Muscle layer of duodenum (tissue), 2 donors: ENCODE measurements around the gene TIMM50.
"Not testable (repeated sequence)": the region's sequence is repeated elsewhere in the genome, so short reads cannot be mapped to it uniquely, and the experiment has no call there.

ENCODE experiments used
- H3K27ac ChIP-seq: one replicate; pipeline ENCODE4 v1.7.0; 2013; ENCODE audit warnings: mild to moderate bottlenecking, low read length
- H3K27me3 ChIP-seq: one replicate; pipeline ENCODE4 v1.7.0; 2013; ENCODE audit warnings: low read depth, mild to moderate bottlenecking, control low read depth, low read length
- H3K36me3 ChIP-seq, 2 donors: one replicate each; pipeline ENCODE4 v1.7.0; 2013; ENCODE audit warnings: low read length in 2 of 2, control low read depth in 1 of 2, mild to moderate bottlenecking in 1 of 2; ENCODE audit not compliant: insufficient read depth in 2 of 2, control insufficient read depth in 1 of 2
- H3K4me1 ChIP-seq, 2 donors: one replicate each; pipeline ENCODE4 v1.7.0; 2013; ENCODE audit warnings: low read length in 2 of 2, mild to moderate bottlenecking in 2 of 2, control low read depth in 1 of 2, moderate library complexity in 1 of 2; ENCODE audit not compliant: insufficient read depth in 2 of 2, control insufficient read depth in 1 of 2
- H3K4me3 ChIP-seq, 2 donors: one replicate each; pipeline ENCODE4 v1.7.0; 2013; ENCODE audit warnings: low read length in 2 of 2, low read depth in 1 of 2, mild to moderate bottlenecking in 1 of 2
- H3K9me3 ChIP-seq, 2 donors: one replicate each; pipeline ENCODE4 v1.7.0; 2013; ENCODE audit warnings: low read length in 2 of 2, control low read depth in 1 of 2, mild to moderate bottlenecking in 1 of 2; ENCODE audit not compliant: control insufficient read depth in 1 of 2
- donor health status: healthy.

TIMM50 gene

DNA sequence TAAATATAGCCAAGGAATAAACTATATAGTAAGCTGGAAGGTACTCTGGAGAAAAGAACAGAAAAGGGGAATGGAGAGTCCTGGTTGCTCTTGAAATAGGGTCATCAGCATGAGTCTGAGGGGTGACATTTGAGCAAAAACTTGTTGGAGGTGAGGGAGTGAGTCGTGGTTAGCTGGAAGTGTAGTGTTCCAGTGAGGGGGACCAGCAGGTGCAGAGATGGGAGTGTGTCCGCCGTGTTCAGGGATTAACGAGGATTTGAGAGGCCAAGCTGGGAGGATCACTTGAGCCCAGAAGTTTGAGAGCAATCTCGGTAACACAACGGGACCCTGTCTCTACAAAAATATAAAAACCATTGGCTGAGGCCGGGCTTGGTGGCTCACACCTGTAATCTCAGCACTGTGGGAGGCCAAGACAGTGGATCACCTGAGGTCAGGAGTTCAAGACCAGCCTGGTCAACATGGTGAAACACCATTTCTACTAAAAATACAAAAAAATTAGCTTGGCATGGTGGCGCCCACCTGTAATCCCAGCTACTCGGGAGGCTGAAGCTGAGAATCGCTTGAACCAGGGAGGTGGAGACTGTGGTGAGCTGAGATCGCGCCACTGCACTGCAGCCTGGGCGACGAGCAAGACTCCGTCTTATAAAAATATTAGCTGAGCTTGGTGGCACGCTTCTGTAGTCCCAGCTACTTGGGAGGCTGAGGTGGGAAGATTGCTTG lies 34.1 kb upstream of the TIMM50 start:
- H3K9me3 ChIP-seq: no peaks in the 10 kb centered on the region
- peaks cover 3 to 14% of the 10 kb centered on the region in 2 donors for H3K36me3 ChIP-seq
- no peaks in the 10 kb centered on the region for H3K27me3 ChIP-seq
- H3K27ac ChIP-seq: peak overlapping the region; percentile 99
- H3K4me3 ChIP-seq: peak overlapping the region; percentile 93 to 96
- peaks cover 3 to 30% of the 10 kb centered on the region in 2 donors for H3K4me1 ChIP-seq

DNA sequence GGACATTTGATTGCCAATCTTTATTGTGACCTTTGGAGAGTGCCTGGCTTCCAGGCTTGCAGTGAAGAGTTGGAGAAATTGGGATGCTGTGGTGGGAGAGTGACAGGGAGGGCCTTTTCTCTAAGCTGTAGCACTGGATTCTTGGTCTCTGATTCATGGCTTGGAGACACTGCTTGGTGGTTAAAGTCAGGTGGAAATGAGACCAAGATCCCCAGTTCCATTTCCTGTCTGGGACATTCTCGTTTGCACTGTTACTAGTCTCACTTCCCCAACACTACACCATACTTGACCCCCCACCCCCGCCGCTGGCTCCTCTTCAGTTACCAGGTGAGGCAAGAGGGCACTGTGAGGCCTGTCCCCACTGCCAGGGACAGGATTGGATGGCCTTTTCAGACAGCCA lies 32.4 kb upstream of the TIMM50 start:
- Histone ChIP-seq H3K27me3 (no peaks in the 10 kb centered on the region), H3K9me3 (no peaks in the 10 kb centered on the region), H3K27ac (no peak overlapping the region), H3K4me1 (peaks cover 3 to 30% of the 10 kb centered on the region in 2 donors), H3K4me3 (no peak overlapping the region), H3K36me3 (peaks cover 9 to 18% of the 10 kb centered on the region in 2 donors)

DNA sequence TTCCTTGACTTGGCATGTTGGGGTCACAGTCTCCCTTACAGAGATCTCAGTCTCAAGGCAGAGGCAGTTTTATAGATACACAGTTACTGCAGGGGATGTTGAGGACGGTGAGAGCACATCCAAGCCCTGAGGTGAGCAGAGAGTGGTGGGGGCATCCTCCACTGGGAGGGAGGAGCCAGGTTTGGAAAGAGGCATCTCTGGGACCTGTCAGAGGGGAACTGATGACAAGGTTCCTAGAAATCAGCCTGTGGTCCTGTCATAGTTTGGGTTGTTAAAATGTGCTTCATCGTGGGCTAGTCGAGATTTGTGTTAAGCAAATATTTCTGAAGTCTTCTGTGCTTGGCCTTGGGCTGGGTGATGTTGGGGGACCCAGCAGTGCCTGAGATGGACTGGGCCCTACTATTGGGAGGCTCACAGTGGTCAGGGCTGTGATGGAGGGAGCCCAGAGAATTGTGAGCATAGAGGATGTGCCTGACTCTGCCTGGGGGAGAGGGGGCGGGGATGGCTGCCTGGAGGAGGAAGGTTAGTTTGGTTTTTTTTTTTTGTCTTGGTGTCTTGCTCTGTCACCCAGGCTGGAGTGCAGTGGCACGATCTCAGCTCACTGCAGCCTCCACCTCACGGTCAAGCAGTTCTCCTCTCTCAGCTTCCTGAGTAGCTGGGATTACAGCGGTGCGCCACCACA lies 31.4 kb upstream of the TIMM50 start:
- Histone ChIP-seq H3K36me3 (peaks cover 16 to 27% of the 10 kb centered on the region in 2 donors), H3K27ac (no peak overlapping the region), H3K4me1 (peaks cover 3 to 30% of the 10 kb centered on the region in 2 donors), H3K9me3 (no peaks in the 10 kb centered on the region), H3K4me3 (no peak overlapping the region), H3K27me3 (no peaks in the 10 kb centered on the region)

DNA sequence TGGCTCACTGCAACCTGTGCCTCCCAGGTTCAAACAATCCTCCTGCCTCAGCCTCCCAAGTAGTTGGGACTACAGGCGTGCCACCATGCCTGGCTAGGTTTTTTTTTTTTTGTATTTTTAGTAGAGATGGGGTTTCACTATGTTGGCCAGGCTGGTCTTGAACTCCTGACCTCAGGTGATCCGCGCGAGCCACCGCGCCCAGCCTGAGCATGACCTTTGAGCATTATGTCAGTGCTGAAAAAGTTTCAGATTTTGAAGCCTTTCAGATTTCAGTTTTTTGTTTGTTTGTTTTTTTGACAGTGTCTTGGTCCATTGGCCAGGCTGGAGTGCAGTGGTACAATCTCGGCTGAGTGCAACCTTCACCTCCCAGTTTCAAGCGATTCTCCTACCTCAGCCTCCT lies 29.4 kb upstream of the TIMM50 start:
- not testable (repeated sequence) for H3K4me3 ChIP-seq, H3K27ac ChIP-seq, H3K27me3 ChIP-seq, H3K9me3 ChIP-seq
- H3K36me3 ChIP-seq: peaks cover 23 to 37% of the 10 kb centered on the region in 2 donors
- H3K4me1 ChIP-seq: peaks cover 3 to 24% of the 10 kb centered on the region in 2 donors

DNA sequence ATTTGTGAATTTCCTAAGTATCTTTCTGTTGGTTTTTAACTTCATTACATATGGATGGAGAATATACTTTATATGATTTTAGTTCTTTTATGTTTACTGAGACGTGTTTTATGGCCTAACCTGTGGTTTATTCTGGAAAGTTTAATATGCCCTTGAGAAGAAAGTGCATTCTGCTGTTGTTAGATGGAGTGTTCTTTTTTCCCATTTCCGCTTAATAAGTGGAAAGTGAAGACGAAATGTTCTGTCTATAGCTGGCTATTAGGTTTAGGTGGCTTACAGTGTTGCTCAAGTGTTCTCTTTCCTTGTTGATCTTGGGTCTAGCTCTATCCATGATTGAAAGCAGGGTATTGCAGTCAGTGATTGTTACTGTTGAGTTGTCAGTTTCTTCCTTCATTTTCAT lies 17.2 kb upstream of the TIMM50 start:
- no peaks in the 10 kb centered on the region for H3K9me3 ChIP-seq
- no peaks in the 10 kb centered on the region for H3K27me3 ChIP-seq
- peaks cover 61 to 72% of the 10 kb centered on the region in 2 donors for H3K36me3 ChIP-seq
- no peak overlapping the region for H3K27ac ChIP-seq
- no peaks in the 10 kb centered on the region for H3K4me1 ChIP-seq
- no peak overlapping the region for H3K4me3 ChIP-seq

DNA sequence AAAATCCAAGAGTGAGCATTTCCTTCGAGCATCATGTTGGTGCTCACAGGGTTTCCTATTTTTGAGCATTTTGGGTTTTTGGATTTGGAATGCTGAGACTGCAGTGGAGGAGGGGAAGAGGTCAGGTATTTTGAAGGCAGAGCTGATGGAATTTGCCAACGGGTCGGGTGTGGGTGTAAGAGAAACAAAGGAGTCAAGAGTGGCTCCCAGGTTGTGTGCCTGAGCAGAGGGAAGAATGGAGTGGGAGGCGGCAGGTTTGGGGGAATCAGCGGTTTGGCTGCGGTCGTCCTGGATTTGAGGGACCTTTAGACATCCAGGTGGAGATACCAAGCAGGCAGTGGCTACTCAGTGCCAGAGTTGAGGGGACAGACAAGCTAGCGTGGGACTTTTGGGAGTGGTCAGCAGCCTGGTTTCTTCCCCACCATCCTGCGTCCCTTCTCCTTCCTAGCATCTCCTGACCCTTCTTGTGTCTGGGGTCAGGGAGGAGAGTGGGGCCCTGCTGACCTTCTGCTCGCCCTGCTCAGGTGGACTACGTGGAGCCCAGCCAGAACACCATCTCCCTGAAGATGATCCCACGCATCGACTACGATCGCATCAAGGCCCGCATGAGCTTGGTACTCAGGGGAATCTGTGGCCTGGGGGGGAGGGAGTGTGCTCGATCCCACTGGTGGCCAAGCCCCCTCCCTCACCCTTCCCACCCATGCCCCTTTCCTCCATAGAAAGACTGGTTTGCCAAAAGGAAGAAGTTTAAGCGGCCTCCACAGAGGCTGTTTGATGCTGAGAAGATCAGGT lies 14.5 kb upstream of the TIMM50 start:
- H3K36me3 ChIP-seq: peaks cover 66 to 72% of the 10 kb centered on the region in 2 donors
- H3K4me3 ChIP-seq: no peak overlapping the region
- H3K4me1 ChIP-seq: no peaks in the 10 kb centered on the region
- H3K9me3 ChIP-seq: no peaks in the 10 kb centered on the region
- H3K27ac ChIP-seq: no peak overlapping the region
- no peaks in the 10 kb centered on the region for H3K27me3 ChIP-seq

DNA sequence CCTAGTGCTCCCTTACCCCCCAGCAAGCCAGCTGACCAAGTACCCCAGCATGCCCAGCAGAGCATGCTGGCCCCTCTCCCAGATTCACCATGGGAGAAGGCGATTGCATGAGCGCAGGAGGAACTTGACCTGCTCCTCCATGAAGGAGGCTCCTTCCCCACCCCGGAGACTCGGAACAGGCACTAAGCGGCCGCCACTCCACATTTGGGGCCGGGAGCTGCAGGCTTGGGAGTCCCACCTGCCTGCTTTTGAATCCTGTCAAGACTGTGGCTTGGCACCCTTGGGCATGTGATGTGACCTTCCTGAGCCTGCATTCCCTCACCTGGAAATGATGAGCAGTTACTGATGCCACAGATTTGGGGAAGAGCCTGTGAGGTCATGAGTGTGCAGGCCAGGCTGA lies 12.7 kb upstream of the TIMM50 start:
- Histone ChIP-seq H3K27me3 (no peaks in the 10 kb centered on the region), H3K4me3 (no peak overlapping the region), H3K27ac (no peak overlapping the region), H3K4me1 (no peaks in the 10 kb centered on the region), H3K9me3 (no peaks in the 10 kb centered on the region), H3K36me3 (peaks cover 81 to 83% of the 10 kb centered on the region in 2 donors)

DNA sequence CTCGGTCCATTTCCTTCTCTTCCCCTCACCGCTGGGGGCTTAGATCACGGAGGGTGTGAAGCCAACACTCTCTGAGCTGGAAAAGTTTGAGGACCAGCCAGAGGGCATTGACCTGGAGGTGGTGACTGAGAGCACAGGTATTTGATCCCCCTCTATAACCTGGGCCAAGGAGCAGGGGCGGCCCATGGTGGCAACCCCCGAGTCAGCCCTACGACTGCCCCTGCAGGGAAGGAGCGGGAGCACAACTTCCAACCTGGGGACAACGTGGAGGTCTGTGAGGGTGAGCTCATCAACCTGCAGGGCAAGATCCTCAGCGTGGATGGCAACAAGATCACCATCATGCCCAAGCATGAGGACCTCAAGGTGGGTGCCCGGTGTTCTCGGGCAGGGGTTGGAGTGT lies 11.6 kb upstream of the TIMM50 start:
- no peaks in the 10 kb centered on the region for H3K9me3 ChIP-seq
- no peaks in the 10 kb centered on the region for H3K4me1 ChIP-seq
- no peak overlapping the region for H3K4me3 ChIP-seq
- no peaks in the 10 kb centered on the region for H3K27me3 ChIP-seq
- H3K36me3 ChIP-seq: peaks cover 91 to 94% of the 10 kb centered on the region in 2 donors
- no peak overlapping the region for H3K27ac ChIP-seq

DNA sequence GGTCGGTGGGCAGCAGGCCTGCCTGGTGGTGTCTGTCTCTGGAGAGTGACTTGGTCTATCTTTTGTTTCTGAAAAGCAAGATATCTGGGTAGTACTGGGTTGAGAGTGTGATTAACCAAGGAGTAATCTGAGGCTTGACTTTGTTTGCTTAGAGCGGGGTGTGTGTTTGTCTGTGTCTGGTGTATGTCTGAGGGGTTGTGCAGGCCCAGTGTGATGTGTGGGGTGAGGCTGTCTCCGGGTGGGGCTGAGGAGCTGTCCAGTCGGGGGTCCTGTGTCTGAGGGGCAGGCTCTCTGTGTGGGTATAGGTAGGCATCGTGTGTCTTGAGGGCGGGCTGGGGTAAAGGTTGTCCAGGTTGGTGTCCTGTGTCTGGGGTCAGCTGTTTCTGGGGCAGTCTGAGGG lies 11.1 kb upstream of the TIMM50 start:
- H3K36me3 ChIP-seq: peaks cover 91 to 96% of the 10 kb centered on the region in 2 donors

DNA sequence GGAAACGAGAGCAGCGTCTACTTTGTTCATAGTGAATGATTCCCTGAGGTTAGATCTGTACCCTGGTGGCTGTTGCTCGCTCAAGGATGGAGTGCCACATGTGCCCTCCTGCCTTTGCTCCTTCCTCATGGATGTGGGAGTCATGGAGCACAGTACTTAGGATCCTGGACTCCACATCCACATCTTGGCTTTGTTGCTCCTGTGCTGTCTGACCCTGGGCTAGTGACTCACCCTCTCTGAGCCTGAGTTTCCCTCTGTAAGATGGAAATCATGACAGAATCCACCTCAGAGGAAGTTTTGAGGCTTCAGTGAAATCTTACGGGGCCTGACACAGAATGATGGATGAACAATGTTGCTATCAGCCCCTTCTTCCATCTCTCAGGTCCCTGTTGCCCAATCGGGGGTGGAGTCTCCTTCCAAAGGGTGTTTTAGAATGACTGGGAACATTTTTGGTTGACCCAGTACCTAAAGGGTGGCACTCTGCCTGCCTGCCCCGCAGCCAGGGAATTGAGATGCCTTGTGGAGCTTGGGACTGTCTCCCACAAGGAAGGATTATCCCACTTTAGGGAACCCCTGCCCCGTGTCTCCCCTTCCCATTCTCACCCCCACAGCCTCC lies 9.8 kb upstream of the TIMM50 start:
- Histone ChIP-seq H3K4me3 (no peak overlapping the region), H3K4me1 (no peaks in the 10 kb centered on the region), H3K27me3 (no peaks in the 10 kb centered on the region), H3K27ac (no peak overlapping the region), H3K9me3 (no peaks in the 10 kb centered on the region), H3K36me3 (peaks cover 84 to 94% of the 10 kb centered on the region in 2 donors)

More for the DNA sequence above, 11.1 kb upstream of the TIMM50 start:
- H3K9me3 ChIP-seq: no peaks in the 10 kb centered on the region
- no peak overlapping the region for H3K27ac ChIP-seq
- no peaks in the 10 kb centered on the region for H3K27me3 ChIP-seq
- no peaks in the 10 kb centered on the region for H3K4me1 ChIP-seq
- no peak overlapping the region for H3K4me3 ChIP-seq
